ENCODE results near the gene ZMYM4. TPM values are rescaled to one million over a fixed set of nuclear protein-coding genes. Genes with fewer than 3 reads are reported as not detected.

Gene ZMYM4
- total and polyA plus RNA-seq, 10 of the 15 experiments (the other 5 are each of a cell fraction or from before 2014, with no cell fraction given), result 8.0 to 37.0 (median 28.1) TPM

- DNase-seq (ENCODE audit: low read depth, low spot score) (no peak), ATAC-seq (no peak), FAIRE-seq (no peak)
- CTCF ChIA-PET, result interaction anchor here (0.9 to 1.1 kb wide), 2 partner anchors 12 to 20 kb away, joined by 3 to 9 read pairs; no protein-coding TSS in a partner anchor
- H2AFZ ChIP-seq (ENCODE audit: control insufficient read depth, low read depth, low read length), result no peak overlapping the region
- no TSS peak for BruUV-seq (replicated peaks)
- POLR2A ChIA-PET, result no interaction called here
- H3K36me3 ChIP-seq (ENCODE audit: control insufficient read depth in 2 of 2, insufficient read depth in 2 of 2, low read length in 1 of 2), result peaks cover 0 to 12% of the 10 kb centered on the region in 2 experiments; a peak in 3 of 4 replicates
- WGBS (ENCODE audit: insufficient coverage, insufficient replicate concordance, low lambda C conversion rate, missing lambda C conversion rate), result 97% methylated on average over 7 of the region's 7 CpGs
- no peaks in the 10 kb centered on the region for H3K79me2 ChIP-seq (ENCODE audit: control insufficient read depth, insufficient read depth, low read length)
- RAD21 ChIA-PET (ENCODE audit: unreplicated experiment), result no interaction called here
- H4K20me1 ChIP-seq (ENCODE audit: control insufficient read depth, insufficient read depth), result no peaks in the 10 kb centered on the region; the same call in 1 of the 2 replicates
- H3K4me1 ChIP-seq (ENCODE audit: control insufficient read depth, insufficient read depth, low read length), result no peaks in the 10 kb centered on the region
- SMC1A ChIA-PET (ENCODE audit: uncharacterized antibody, unreplicated experiment), result interaction anchor here (1.3 kb wide), 1 partner anchor 18 kb away, joined by 3 read pairs; no protein-coding TSS in a partner anchor
- intact Hi-C loops (cut with micrococcal nuclease; ENCODE audit: unreplicated experiment) (no loop called here), in situ Hi-C loops (cut with MboI) (no loop called here)
- no peaks in the 10 kb centered on the region for H3K27me3 ChIP-seq (replicated peaks in 1 of 2; ENCODE audit: control insufficient read depth in 2 of 2, insufficient read depth in 2 of 2, low read length in 1 of 2)
- H3K4me3 ChIP-seq, result no peak overlapping the region
- no peak overlapping the region for H3K4me2 ChIP-seq (ENCODE audit: control insufficient read depth, insufficient read depth)
- H3K9ac ChIP-seq (ENCODE audit: control insufficient read depth, insufficient read depth, low read length), result no peak overlapping the region
- no peaks in the 10 kb centered on the region for H3K9me3 ChIP-seq (replicated peaks; ENCODE audit: control insufficient read depth, insufficient read depth, low read length)
- H3K27ac ChIP-seq (ENCODE audit: control insufficient read depth, insufficient read depth), result no peak overlapping the region
- TF ChIP-seq HDAC6 (IDR thresholded peaks at IDR 0.05; ENCODE audit: unreplicated experiment) (no peak), SP1 (IDR thresholded peaks at IDR 0.05; ENCODE audit: low read depth, low read length) (no peak), CHD2 (IDR thresholded peaks at IDR 0.05; ENCODE audit: borderline replicate concordance, low read depth, low read length) (no peak), SMARCA5 (IDR thresholded peaks at IDR 0.05) (no peak), YBX1 (IDR thresholded peaks at IDR 0.05) (no peak), ZBED1 (IDR thresholded peaks at IDR 0.05; ENCODE audit: borderline replicate concordance) (no peak), ZNF207 (IDR thresholded peaks at IDR 0.05; ENCODE audit: borderline replicate concordance) (no peak), PAX8 (IDR thresholded peaks at IDR 0.05) (no peak), MYC (IDR thresholded peaks at IDR 0.05; ENCODE audit: insufficient read depth, insufficient read length, insufficient replicate concordance, low read length, severe bottlenecking) (no peak), HCFC1 (IDR thresholded peaks at IDR 0.05; ENCODE audit: low read length) (no peak), PBX3 (IDR thresholded peaks at IDR 0.05; ENCODE audit: insufficient replicate concordance, low read depth, low read length) (no peak), SRF (IDR thresholded peaks at IDR 0.05; ENCODE audit: low read depth in 2 of 2, low read length in 2 of 2) (no peak), POLR2AphosphoS5 (IDR thresholded peaks at IDR 0.05; ENCODE audit: low read length) (no peak), FOS (IDR thresholded peaks at IDR 0.05; ENCODE audit: borderline replicate concordance, extremely low read depth, insufficient read length) (no peak), TARDBP (IDR thresholded peaks at IDR 0.05; ENCODE audit: borderline replicate concordance) (no peak)
- TF ChIP-seq, protein P1, sequence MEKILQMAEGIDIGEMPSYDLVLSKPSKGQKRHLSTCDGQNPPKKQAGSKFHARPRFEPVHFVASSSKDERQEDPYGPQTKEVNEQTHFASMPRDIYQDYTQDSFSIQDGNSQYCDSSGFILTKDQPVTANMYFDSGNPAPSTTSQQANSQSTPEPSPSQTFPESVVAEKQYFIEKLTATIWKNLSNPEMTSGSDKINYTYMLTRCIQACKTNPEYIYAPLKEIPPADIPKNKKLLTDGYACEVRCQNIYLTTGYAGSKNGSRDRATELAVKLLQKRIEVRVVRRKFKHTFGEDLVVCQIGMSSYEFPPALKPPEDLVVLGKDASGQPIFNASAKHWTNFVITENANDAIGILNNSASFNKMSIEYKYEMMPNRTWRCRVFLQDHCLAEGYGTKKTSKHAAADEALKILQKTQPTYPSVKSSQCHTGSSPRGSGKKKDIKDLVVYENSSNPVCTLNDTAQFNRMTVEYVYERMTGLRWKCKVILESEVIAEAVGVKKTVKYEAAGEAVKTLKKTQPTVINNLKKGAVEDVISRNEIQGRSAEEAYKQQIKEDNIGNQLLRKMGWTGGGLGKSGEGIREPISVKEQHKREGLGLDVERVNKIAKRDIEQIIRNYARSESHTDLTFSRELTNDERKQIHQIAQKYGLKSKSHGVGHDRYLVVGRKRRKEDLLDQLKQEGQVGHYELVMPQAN (conservative IDR thresholded peaks at IDR 0.05), result no peak
- TF ChIP-seq, protein P2, sequence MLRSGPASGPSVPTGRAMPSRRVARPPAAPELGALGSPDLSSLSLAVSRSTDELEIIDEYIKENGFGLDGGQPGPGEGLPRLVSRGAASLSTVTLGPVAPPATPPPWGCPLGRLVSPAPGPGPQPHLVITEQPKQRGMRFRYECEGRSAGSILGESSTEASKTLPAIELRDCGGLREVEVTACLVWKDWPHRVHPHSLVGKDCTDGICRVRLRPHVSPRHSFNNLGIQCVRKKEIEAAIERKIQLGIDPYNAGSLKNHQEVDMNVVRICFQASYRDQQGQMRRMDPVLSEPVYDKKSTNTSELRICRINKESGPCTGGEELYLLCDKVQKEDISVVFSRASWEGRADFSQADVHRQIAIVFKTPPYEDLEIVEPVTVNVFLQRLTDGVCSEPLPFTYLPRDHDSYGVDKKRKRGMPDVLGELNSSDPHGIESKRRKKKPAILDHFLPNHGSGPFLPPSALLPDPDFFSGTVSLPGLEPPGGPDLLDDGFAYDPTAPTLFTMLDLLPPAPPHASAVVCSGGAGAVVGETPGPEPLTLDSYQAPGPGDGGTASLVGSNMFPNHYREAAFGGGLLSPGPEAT (IDR thresholded peaks at IDR 0.05; ENCODE audit: low read depth), result no peak
- TF ChIP-seq, protein P3, sequence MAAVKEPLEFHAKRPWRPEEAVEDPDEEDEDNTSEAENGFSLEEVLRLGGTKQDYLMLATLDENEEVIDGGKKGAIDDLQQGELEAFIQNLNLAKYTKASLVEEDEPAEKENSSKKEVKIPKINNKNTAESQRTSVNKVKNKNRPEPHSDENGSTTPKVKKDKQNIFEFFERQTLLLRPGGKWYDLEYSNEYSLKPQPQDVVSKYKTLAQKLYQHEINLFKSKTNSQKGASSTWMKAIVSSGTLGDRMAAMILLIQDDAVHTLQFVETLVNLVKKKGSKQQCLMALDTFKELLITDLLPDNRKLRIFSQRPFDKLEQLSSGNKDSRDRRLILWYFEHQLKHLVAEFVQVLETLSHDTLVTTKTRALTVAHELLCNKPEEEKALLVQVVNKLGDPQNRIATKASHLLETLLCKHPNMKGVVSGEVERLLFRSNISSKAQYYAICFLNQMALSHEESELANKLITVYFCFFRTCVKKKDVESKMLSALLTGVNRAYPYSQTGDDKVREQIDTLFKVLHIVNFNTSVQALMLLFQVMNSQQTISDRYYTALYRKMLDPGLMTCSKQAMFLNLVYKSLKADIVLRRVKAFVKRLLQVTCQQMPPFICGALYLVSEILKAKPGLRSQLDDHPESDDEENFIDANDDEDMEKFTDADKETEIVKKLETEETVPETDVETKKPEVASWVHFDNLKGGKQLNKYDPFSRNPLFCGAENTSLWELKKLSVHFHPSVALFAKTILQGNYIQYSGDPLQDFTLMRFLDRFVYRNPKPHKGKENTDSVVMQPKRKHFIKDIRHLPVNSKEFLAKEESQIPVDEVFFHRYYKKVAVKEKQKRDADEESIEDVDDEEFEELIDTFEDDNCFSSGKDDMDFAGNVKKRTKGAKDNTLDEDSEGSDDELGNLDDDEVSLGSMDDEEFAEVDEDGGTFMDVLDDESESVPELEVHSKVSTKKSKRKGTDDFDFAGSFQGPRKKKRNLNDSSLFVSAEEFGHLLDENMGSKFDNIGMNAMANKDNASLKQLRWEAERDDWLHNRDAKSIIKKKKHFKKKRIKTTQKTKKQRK (IDR thresholded peaks at IDR 0.05; ENCODE audit: low read depth, low read length), result no peak
Measured at GRCh38 chr1:35431173-35431599, 162.7 kb downstream of the ZMYM4 start.

All from GM12878 (cell line).